ENCODE results near the gene SLC22A12.
A peak's percentile ranks its signal among the peaks of the same experiment; 100 is the strongest.

Gene SLC22A12

GRCh38 chr11:64580412-64580811 lies 10.6 kb upstream of the SLC22A12 start:
- H3K9me3 Mint-ChIP-seq, result no peaks in the 10 kb centered on the region
- H3K27ac Mint-ChIP-seq, result no peak overlapping the region
- H3K4me3 Mint-ChIP-seq, result no peak overlapping the region

GRCh38 chr11:64581057-64581523 lies 9.9 kb upstream of the SLC22A12 start:
- H3K27ac Mint-ChIP-seq, result no peak overlapping the region
- no peaks in the 10 kb centered on the region for H3K9me3 Mint-ChIP-seq
- H3K36me3 Mint-ChIP-seq (ENCODE audit: low read depth), result no peaks in the 10 kb centered on the region
- peaks cover 9% of the 10 kb centered on the region for H3K4me1 Mint-ChIP-seq
- TF ChIP-seq CTCF (IDR thresholded peaks at IDR 0.05), result no peak
- H3K4me3 Mint-ChIP-seq, result no peak overlapping the region
- H3K27me3 Mint-ChIP-seq (ENCODE audit: low read depth, poor library complexity), result peaks cover 26% of the 10 kb centered on the region
- no peak for DNase-seq

More at GRCh38 chr11:64580412-64580811, 10.6 kb upstream of the SLC22A12 start:
- no peak for TF ChIP-seq CTCF (IDR thresholded peaks at IDR 0.05)
- peaks cover 22% of the 10 kb centered on the region for H3K27me3 Mint-ChIP-seq (ENCODE audit: low read depth, poor library complexity)
- no peaks in the 10 kb centered on the region for H3K36me3 Mint-ChIP-seq (ENCODE audit: low read depth)
- DNase-seq, result no peak
- peaks cover 9% of the 10 kb centered on the region for H3K4me1 Mint-ChIP-seq

GRCh38 chr11:64582885-64583284 lies 8.1 kb upstream of the SLC22A12 start:
- peaks cover 8% of the 10 kb centered on the region for H3K9me3 Mint-ChIP-seq
- H3K36me3 Mint-ChIP-seq (ENCODE audit: low read depth), result no peaks in the 10 kb centered on the region
- H3K4me1 Mint-ChIP-seq, result peaks cover 9% of the 10 kb centered on the region
- peaks cover 41% of the 10 kb centered on the region for H3K27me3 Mint-ChIP-seq (ENCODE audit: low read depth, poor library complexity)
- no peak overlapping the region for H3K4me3 Mint-ChIP-seq
- H3K27ac Mint-ChIP-seq, result peak overlapping the region; percentile 53
- TF ChIP-seq CTCF (IDR thresholded peaks at IDR 0.05), result no peak
- no peak for DNase-seq

GRCh38 chr11:64583296-64584262 lies 7.4 kb upstream of the SLC22A12 start:
- no peak for DNase-seq
- no peak for TF ChIP-seq CTCF (IDR thresholded peaks at IDR 0.05)
- H3K4me1 Mint-ChIP-seq, result peaks cover 9% of the 10 kb centered on the region
- no peaks in the 10 kb centered on the region for H3K36me3 Mint-ChIP-seq (ENCODE audit: low read depth)
- peaks cover 15% of the 10 kb centered on the region for H3K9me3 Mint-ChIP-seq
- H3K27ac Mint-ChIP-seq, result peak overlapping the region; percentile 73
- H3K4me3 Mint-ChIP-seq, result no peak overlapping the region
- peaks cover 47% of the 10 kb centered on the region for H3K27me3 Mint-ChIP-seq (ENCODE audit: low read depth, poor library complexity)

- Mint-ChIP-seq H3K27me3 (ENCODE audit: low read depth, poor library complexity) (peaks cover 44% of the 10 kb centered on the region), H3K4me1 (peaks cover 9% of the 10 kb centered on the region), H3K9me3 (peaks cover 18% of the 10 kb centered on the region), H3K4me3 (no peak overlapping the region), H3K27ac (no peak overlapping the region), H3K36me3 (ENCODE audit: low read depth) (no peaks in the 10 kb centered on the region)
- no peak for TF ChIP-seq CTCF (IDR thresholded peaks at IDR 0.05)
- no peak for DNase-seq
Measured at GRCh38 chr11:64585150-64585549, 5.9 kb upstream of the SLC22A12 start.
